NCI-H524 treated with DMSO at 0.1 percent for 48 hours (cell line): ENCODE data around the gene TTC13.
"Not testable (repeated sequence)": the region's sequence is repeated elsewhere in the genome, so short reads cannot be mapped to it uniquely, and the experiment has no call there.

Source experiments
- DNase-seq: peaks from one replicate; lab custom pipeline; 2025; lab: John Stamatoyannopoulos, UW

TTC13 gene

GRCh38 chr1:230978491-230979388 lies at the start of gene TTC13, which contains the start of gene ARV1:
TTC13 (minus strand) TSS chr1:230978861; CDS start chr1:230978830, 31 bp downstream.
ARV1 (plus strand) TSS chr1:230979094; CDS start chr1:230979106, 12 bp downstream.
- peak; percentile 94 for DNase-seq

- DNase-seq, result no peak
These were observed 49.3 kb upstream of the TTC13 start for GRCh38 chr1:231027971-231028370.

- peak; percentile 66 for DNase-seq
These were observed 48.7 kb upstream of the TTC13 start for GRCh38 chr1:231027136-231027925.

GRCh38 chr1:231026576-231026975 lies 47.9 kb upstream of the TTC13 start:
- DNase-seq, result no peak

- DNase-seq, result no peak
These were observed 44.5 kb upstream of the TTC13 start for GRCh38 chr1:231023150-231023549.

GRCh38 chr1:231022543-231022942 lies 43.9 kb upstream of the TTC13 start:
- DNase-seq, result not testable (repeated sequence)

- DNase-seq, result no peak
These were observed 42.9 kb upstream of the TTC13 start for GRCh38 chr1:231021540-231022031.

GRCh38 chr1:231020816-231021215 lies 42.2 kb upstream of the TTC13 start:
- DNase-seq, result no peak

- DNase-seq, result no peak
These were observed 41.5 kb upstream of the TTC13 start for GRCh38 chr1:231020139-231020601.

GRCh38 chr1:231019711-231020110 lies 41.0 kb upstream of the TTC13 start:
- DNase-seq, result no peak

- DNase-seq, result no peak
These were observed 38.3 kb upstream of the TTC13 start for GRCh38 chr1:231016966-231017365.

- DNase-seq, result peak; percentile 5
These were observed 37.6 kb upstream of the TTC13 start for GRCh38 chr1:231016234-231016633.

GRCh38 chr1:231013391-231014015 lies 34.8 kb upstream of the TTC13 start:
- DNase-seq, result no peak

GRCh38 chr1:231011963-231012362 lies 33.3 kb upstream of the TTC13 start:
- DNase-seq, result no peak

GRCh38 chr1:231011360-231011759 lies 32.7 kb upstream of the TTC13 start:
- DNase-seq, result no peak

- DNase-seq, result not testable (repeated sequence)
These were observed 28.9 kb upstream of the TTC13 start for GRCh38 chr1:231007535-231007934.

- no peak for DNase-seq
These were observed 23.2 kb upstream of the TTC13 start for GRCh38 chr1:231001892-231002291.

GRCh38 chr1:231000639-231001038 lies 22.0 kb upstream of the TTC13 start:
- no peak for DNase-seq

GRCh38 chr1:231000201-231000600 lies 21.5 kb upstream of the TTC13 start:
- DNase-seq, result no peak

- no peak for DNase-seq
These were observed 16.2 kb upstream of the TTC13 start for GRCh38 chr1:230994860-230995259.

- DNase-seq, result no peak
These were observed 13.6 kb upstream of the TTC13 start for GRCh38 chr1:230992100-230992774.
